HepG2 (cell line): Measurements from ENCODE around the gene GPR17.

ENCODE experiments used
- ATF2 ChIP-seq: sonication (generic); formaldehyde crosslinking; IDR thresholded peaks from 2 replicates; pipeline ENCODE4 v1.4.0; 2020; ENCODE audit warnings: missing genetic modification reagents
- CTCF ChIP-seq: sonication (generic); formaldehyde crosslinking; IDR thresholded peaks from 2 replicates; pipeline ENCODE4 v1.5.0; 2020; ENCODE audit warnings: mild to moderate bottlenecking, missing genetic modification reagents, moderate library complexity
- ESRRA ChIP-seq: sonication (generic); formaldehyde crosslinking; IDR thresholded peaks from 2 replicates; pipeline ENCODE4 v1.5.1; 2020; ENCODE audit warnings: mild to moderate bottlenecking, low read depth, missing genetic modification reagents
- EZH2 ChIP-seq: conservative IDR thresholded peaks from 2 replicates; pipeline ENCODE4 v1.6.1; 2012; ENCODE audit warnings: mild to moderate bottlenecking, low read depth, low read length, moderate library complexity
- FOXC1 ChIP-seq: sonication (generic); formaldehyde crosslinking; IDR thresholded peaks from 2 replicates; pipeline ENCODE4 v1.8.0; 2022; ENCODE audit warnings: mild to moderate bottlenecking, missing genetic modification reagents, borderline replicate concordance
- HNRNPH1 ChIP-seq: fragments of 200-400 bp; formaldehyde crosslinking; optimal IDR thresholded peaks from 2 replicates; pipeline ENCODE3; 2017; ENCODE audit warnings: mild to moderate bottlenecking, low read depth, low read length
- JDP2 ChIP-seq: sonication (generic); formaldehyde crosslinking; IDR thresholded peaks from 2 replicates; pipeline ENCODE4 v1.8.1; 2022; ENCODE audit warnings: missing genetic modification reagents, borderline replicate concordance
- REST ChIP-seq, 2 experiments: IDR thresholded peaks; 2 replicates each; pipeline ENCODE4 v1.6.1; 2011 to 2012; ENCODE audit warnings: low read length in 2 of 2, borderline replicate concordance in 1 of 2, low read depth in 1 of 2, mild to moderate bottlenecking in 1 of 2, moderate library complexity in 1 of 2
- SCMH1 ChIP-seq: sonication (generic); formaldehyde crosslinking; IDR thresholded peaks from 2 replicates; pipeline ENCODE4 v1.9.0; 2021; ENCODE audit warnings: missing genetic modification reagents, mild to moderate bottlenecking, borderline replicate concordance
- TCF12 ChIP-seq, 2 experiments: fragments of 450-650 bp in 1 of 2; sonication (generic) in 1 of 2; formaldehyde crosslinking in 1 of 2; IDR thresholded peaks; 2 replicates each; pipeline versions ENCODE4 v1.6.1 to v1.8.0; 2017 to 2022; ENCODE audit warnings: antibody characterized with exemption in 1 of 2, mild to moderate bottlenecking in 1 of 2, missing genetic modification reagents in 1 of 2, moderate library complexity in 1 of 2
- THAP11 ChIP-seq: IDR thresholded peaks from 2 replicates; pipeline ENCODE4 v1.6.1; 2016; ENCODE audit warnings: missing biosample characterization, missing genetic modification reagents
- ZNF101 ChIP-seq: sonication (generic); formaldehyde crosslinking; IDR thresholded peaks from 2 replicates; pipeline ENCODE4 v1.4.0; 2020; ENCODE audit warnings: mild to moderate bottlenecking, low read depth, missing genetic modification reagents, borderline replicate concordance
- ZNF232 ChIP-seq: sonication (generic); formaldehyde crosslinking; IDR thresholded peaks from 2 replicates; pipeline ENCODE4 v1.4.0; 2020; ENCODE audit warnings: missing genetic modification reagents, borderline replicate concordance
- ZNF777 ChIP-seq: sonication (generic); formaldehyde crosslinking; IDR thresholded peaks from 2 replicates; pipeline ENCODE4 v1.4.0; 2020; ENCODE audit warnings: missing genetic modification reagents

GRCh38 chr2:127680706-127681287, 34.8 kb downstream of the GPR17 start:
- TF ChIP-seq EZH2, result no peak
- TF ChIP-seq THAP11 (CRISPR knock-in tag), result no peak
- TF ChIP-seq SCMH1 (CRISPR knock-in tag), result no peak
- TF ChIP-seq HNRNPH1, result no peak
- no peak for TF ChIP-seq TCF12 (IDR thresholded peaks at IDR 0.05)
- TF ChIP-seq TCF12 (CRISPR knock-in tag; IDR thresholded peaks at IDR 0.05), result no peak
- TF ChIP-seq FOXC1, result no peak
- no peak for TF ChIP-seq CTCF
- no peak for TF ChIP-seq ESRRA (CRISPR knock-in tag)
- TF ChIP-seq REST (IDR thresholded peaks at IDR 0.05; ENCODE audit: borderline replicate concordance in 1 of 2, low read depth in 1 of 2, low read length in 2 of 2), result no peak
- TF ChIP-seq JDP2 (CRISPR knock-in tag), result no peak
- TF ChIP-seq ZNF777 (CRISPR knock-in tag), result no peak
- no peak for TF ChIP-seq ZNF101 (CRISPR knock-in tag)
- no peak for TF ChIP-seq ATF2 (CRISPR knock-in tag)
- TF ChIP-seq ZNF232 (CRISPR knock-in tag), result no peak
